Activated T-helper 1 cell treated with anti-CD3 and anti-CD28 coated beads, Interleukin-2, amount 50 U/mL, for 16 hours (primary cell): ENCODE measurements around the gene SINHCAF.
A peak's percentile ranks its signal among the peaks of the same experiment; 100 is the strongest.
"Not testable (repeated sequence)": the region's sequence is repeated elsewhere in the genome, so short reads cannot be mapped to it uniquely, and the experiment has no call there.

ENCODE experiments used
- DNase-seq, 2 donors: peaks; one replicate each; pipeline ENCODE4 v3.0.0-alpha.2; 2020; ENCODE audit warnings: low read depth in 1 of 2, low spot score in 1 of 2

SINHCAF gene

DNA sequence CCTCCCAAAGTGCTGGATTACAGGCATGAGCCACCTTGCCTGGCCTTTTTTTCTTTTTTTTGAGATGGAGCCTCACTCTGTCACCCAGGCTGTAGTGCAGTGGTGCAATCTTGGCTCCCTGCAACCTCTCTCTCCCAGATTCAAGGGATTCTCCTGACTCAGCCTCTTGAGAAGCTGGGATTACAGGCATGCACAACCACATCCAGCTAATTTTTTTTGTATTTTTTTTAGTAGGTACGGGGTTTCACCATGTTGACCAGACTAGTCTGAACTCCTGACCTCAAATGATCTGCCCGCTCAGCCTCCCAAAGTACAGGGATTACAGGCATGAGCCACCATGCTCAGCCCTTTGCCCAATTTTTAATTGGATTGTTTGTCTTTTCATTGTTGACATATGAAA lies 58.0 kb downstream of the SINHCAF start:
- no peak for DNase-seq

DNA sequence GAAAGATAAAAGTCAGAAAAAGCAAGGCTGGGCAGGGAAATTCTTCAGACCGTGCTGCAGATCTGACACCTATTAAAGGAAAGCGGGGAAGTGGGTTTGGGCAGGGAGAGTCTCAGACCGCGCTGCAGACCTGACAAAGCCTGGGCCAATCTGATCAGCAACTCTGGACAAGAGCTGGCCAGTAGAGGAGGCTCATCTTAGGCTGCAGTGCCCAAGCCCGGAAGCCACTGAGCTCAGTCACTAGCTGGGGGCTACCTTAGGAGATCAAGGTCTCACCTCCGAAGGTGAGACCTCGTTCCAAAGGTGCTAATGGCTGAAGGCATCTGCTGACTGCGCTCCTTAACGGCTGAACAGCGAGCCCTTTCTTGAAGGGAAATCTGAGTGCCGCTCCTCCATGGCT lies 60.2 kb downstream of the SINHCAF start:
- no peak for DNase-seq

DNA sequence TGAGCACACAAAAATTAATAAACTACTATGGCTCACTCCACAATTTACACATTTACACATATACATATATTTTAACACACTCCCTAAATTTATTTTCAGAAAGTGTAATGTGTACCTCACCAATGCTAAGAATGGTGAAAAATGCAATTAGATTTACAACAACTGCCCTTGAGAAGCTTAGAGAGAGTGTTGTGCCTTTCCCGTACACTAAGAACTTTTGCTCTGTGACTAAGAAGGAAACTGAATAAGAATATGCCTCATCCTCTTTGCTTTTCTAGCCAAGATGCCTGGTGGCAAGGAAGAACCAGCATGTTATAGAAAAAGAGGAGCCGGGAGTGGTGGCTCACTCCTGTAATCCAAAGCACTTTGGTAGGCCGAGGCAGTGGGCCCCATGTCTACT lies 62.3 kb downstream of the SINHCAF start:
- DNase-seq = no peak

DNA sequence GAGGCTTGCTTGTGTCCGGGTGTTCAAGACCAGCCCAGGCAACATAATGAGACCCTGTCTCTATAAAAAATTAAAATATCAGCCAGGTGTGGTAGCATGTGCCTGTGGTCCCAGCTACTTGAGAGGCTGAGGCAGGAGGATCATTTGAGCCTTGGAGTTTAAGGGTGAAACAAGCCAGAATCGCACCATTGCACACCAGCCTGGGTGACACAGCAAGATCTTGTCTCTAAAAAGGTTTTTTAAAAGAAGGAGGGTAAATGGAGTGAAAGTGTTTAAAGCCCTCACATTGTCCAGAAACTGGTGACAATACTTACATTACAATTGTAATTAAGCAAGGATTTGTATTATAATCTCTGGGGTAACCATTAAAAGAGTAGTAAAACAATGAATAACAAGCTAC lies 64.2 kb downstream of the SINHCAF start:
- no peak for DNase-seq

DNA sequence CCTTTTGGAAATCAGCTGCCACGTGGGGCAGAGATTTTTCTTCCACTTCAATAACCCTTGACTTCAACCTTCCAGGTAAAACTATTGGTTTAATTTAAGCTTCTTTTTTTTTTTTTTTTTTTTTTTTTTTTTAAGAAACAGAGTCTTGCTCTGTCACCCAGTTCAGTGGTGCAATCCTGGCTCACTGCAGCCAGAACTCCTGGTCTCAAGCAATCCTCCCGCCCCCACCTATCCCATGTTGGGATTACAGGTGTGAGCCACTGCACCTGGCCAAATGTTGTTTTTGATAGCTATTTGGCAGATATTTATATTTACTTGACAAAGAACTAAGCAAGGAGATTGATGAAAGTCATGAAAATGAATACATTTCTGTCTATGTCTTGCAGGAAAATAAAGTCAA lies 65.1 kb downstream of the SINHCAF start:
- DNase-seq = no peak

DNA sequence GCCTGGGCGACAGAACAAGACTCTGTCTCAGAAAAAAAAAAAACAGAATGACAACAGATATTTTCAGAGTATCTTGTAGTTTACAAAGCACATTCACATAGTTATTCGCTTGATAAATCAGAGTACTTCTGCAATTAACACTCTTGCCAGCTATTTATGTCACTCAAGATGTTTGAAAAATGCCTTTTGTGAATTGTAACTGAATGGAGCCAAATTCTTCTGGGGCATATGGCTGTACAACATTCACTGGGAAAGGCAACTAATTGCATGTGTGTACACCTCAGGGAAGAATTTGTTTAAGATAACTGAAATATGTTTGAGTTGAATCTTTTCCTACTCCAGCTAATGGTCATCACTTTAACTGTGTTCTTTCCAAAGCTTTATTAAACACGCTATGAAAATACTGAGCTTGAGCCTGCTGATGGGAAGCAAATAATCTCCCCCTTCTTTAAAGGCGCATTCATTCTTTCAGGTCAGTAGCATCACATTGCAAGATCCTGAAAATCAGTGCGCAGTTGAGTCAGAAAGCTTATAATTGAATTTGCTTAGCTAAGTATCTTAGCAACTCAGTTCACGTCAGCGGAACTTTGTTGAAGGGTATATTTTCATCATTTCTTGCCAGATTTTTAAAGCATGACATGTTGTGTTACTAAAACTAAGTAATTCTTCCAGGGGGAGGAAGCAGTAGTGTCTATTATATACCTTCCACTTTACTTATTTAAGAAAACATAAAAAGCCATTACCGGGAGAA lies 66.6 kb downstream of the SINHCAF start:
- no peak for DNase-seq

DNA sequence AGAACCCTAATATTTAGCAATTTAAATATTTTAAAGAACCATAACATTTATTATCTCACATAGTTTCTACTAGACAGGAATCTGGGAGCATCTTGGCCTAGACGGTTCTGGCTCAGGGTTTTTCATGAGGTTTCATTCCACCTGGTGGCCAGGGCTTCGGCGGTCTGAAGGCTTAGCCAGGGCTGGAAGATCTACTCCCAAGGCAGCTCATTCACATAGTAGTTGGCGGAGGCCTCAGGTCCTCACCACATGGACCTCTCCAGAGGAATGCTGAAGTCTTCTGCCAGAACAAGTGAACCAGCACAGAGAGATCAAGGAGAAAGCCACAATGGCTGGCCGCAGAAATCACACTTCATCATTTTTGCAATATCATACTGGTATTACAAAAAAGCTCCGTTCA lies 68.2 kb downstream of the SINHCAF start:
- DNase-seq = no peak

DNA sequence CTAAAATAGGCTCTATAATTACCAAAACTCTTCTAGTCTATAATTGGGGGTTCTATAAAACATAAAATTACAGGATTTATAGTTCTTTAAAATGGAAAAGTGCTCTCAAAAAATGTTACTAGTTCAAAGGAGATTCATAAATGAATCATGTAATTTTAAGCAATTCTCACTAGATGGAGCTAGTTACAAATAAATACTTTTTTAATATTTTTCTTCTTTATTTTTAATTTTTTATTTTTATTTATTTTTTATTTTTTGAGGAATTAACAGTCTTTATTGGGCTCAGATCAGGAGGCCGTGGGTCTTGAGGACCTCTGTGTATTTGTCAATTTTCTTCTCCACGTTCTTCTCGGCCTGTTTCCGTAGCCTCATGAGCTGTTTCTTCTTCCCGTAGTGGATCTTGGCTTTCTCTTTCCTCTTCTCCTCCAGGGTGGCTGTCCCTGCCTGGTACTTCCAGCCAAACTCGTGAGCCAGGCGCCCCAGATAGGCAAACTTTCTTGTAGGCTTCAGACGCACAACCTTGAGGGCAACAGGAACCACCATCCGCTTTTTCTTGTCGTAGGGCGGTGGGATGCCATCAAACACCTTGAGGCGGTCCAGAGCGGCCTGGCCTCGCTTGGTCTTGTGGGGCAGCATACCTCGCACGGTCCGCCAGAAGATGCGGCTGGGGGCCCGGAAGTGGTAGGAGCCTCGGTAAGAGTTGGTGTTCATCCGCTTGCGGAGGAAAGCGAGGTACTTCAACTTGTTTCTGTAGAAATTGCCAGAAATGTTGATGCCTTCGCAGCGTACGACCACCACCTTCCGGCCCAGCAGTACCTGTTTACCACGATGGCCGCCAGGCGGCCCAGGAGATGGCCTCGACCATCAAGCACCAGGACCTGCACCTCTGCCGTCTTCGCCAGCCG lies 74.0 kb downstream of the SINHCAF start:
- DNase-seq = not testable (repeated sequence)

DNA sequence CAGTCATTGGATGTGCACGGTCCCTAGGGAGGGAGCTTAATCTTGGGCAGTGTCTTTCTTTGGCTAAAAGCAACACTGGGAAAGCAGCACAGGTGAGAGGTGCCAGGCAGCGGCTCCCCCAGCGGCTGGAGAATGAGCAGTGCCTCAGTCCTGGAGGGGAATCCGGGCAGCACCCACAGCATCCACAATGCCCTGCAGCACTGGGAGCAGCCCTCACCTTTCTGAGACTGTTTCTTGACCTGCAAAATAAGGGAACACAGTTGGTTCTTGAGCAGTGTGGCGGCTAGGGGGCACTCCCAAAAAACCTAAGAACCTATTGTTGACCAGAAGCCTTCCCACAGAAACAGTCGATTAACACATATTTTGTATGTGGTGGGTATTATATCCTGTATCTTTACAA lies 75.8 kb downstream of the SINHCAF start:
- DNase-seq = no peak

DNA sequence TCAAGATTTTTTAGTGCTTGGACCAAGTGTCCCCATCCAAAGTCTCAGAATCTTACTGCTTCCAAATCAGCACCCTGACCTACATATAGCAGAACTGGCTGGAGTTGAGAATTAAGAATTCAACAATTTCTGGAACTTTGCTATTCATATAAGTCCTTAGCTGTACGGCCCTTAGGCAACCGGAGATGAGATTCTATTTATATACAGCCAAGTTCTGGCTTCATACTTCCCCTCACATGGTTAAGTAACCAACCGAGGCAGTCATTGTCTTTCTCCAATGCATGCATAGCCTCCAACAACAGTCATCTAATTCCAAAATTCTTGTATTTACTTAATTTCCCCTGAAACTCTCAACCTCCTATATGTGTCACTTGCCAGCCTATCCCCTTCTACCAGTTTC lies 76.6 kb downstream of the SINHCAF start:
- DNase-seq = no peak

DNA sequence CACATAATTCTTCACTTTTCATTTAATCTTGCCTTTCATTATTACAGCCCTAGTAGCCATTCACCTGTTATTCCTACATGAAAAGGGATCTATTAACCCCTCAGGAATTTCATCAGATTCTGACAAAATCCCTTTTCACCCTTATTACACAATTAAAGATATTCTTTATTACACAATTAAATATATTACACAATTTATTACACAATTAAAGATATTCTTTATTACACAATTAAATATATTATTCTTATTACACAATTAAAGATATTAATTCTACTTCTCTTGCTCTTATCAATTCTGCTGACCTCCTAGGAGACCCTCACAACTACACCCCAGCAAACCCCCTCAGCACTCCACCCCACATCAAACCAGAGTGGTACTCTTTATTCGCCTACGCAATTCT lies 77.1 kb downstream of the SINHCAF start:
- no peak for DNase-seq

DNA sequence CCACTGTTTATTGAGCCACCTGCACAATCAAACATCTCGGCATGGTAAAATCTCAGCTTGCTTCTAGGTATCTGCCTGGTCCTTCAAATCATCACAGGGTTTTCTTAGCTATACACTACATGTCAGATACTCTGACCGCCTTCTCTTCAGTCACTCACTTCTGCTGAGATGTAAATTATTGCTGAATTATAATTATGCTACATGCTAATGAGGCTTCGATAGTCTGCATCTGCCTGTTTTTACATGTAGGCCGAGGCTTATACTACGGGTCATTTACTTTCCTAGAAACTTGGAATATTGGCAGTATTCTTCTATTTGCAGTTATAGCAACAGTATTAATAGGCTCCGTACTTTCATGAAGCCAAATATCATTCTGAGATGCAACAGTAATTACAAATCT lies 77.6 kb downstream of the SINHCAF start:
- no peak for DNase-seq

DNA sequence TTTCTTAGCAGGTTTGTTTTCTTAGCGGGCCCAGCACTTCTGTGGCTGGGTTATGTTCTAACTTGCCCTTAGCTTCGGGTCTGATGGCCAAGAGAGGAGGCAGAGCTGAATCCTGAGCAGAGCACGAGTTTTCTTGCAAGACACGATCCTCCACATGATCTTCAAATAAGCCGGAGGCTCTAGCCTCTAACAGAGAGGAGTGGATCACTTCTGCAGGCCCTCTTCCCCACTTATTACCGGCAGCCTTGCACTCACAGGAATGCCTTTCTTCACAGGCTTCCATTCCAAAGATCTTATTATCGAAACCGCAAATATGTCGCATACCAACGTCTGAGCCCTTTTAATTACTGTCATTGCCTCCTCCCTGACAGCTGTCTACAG lies 79.5 kb downstream of the SINHCAF start:
- no peak for DNase-seq

DNA sequence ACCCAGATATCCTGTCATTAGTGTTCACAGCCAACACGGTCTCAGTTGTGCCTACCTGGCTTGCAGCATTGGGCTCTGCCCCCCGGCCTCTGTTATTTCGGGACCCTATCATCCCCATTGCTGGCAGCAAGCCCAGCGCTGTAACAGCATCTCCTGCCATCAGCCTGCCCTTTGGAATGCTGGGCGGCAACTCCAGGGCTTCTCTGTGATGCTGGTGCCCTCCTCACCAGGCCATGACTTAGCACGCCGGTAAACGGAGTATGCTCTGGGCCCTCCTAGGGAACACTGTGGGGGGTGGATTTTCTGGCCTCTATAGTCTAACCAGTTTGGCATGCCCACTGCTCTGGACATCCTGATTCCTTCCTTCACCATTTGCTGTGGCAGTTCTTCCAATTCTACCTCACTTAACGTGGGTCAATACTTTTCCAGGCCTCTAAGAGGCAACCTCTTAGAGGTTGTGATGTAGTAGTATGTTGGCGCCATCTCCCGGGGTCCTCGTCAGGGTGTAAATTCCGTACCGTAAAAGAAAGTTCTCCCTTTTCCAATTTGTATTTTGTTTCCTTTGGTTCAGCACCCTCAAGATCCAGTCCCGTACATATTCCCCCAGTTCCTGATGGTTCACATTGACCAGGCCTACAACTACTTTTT lies 80.0 kb downstream of the SINHCAF start:
- DNase-seq = no peak

DNA sequence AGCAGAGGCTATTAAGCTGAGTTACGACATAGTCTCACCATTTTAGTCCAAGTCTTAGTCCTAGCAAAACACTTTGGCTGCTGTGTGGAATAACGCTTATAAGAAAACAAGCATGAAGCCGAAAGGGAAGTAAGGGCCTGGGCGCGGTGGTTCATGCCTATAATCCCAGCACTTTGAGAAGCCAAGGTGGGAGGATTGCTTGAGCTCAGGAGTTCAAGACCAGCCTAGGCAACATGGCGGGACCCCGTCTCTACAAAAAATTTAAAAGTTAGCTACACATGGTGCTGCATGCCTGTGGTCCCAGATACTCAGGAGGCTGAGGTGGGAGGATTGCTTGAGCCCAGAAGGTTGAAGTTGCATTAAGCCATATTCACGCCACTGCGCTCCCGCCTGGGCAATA lies 83.5 kb downstream of the SINHCAF start:
- not testable (repeated sequence) for DNase-seq

DNA sequence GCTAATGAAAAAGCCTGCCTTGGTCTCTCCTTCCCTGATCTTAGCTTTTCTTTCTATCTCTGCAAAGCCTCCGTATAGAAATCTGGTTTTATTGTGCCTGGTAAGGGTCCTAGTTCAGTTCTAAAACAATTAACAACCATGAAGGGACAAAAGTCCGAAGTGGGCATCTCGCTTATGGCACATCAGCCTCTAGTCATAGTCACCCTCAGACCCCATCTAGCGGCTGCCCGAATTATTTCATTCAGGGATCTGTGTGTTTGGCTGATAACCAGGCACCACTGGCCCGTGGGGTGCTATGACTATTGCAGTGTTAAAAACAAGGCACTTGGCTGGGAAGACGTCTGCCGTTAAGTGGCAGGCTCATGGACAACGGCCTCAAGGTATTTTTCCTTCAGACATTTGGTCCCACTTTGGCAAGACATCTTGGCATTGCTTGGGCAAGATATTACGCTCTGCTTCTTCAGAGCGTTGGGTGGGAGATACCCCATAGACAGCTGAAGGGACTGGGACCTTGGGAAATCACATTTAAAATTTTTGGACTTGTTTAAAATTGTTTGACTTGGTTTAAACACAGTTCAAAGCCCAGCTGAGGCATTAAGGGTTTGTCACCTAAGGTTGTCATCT lies 87.1 kb downstream of the SINHCAF start:
- peak in 1 of 2 donors; percentile 13 for DNase-seq

DNA sequence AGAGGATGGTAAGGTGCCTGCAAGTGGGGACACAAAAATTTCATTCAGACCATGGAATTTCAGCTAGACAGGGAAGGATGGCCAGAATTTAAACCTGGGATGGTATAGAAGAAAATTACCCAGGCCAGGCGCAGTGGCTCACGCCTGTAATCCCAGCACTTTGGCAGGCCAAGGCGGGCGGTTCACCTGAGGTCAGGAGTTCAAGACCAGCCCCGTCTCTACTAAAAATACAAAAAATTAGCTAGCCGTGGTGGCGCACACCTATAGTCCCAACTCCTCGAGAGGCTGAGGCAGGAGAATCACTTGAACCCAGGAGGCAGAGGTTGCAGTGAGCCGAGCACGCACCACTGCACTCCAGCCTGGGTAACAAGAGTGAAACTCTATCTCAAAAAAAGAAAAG lies 87.6 kb downstream of the SINHCAF start:
- not testable (repeated sequence) for DNase-seq

DNA sequence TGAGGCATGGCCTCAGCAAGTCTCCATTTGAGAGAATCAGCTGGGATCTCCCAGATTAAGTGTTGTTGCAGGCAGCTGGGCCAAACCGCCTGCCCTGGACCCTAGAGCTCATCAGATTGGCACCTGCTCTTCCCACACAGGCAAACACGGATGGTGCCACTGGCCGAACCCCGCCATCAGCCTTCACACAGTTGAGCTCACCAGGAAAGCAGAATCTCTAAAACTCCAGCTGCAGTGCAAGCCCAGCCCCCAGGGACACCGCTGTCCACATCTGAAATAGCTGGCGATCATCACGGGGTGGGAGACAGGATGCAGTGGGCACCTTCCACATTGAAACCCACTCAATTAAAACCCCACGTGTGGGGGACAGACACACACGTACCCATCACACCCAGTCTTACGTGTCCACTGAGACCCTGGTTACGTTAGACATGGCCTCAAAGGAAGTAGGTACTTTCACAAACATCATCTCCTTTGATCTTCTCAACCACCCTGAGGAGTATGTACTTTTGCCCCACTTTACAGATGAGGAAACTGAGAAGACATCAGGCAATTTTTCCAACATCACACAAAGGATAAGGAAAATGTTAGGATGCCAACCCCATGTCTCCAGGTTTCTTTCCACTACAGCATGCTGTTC lies 88.8 kb downstream of the SINHCAF start:
- no peak for DNase-seq

DNA sequence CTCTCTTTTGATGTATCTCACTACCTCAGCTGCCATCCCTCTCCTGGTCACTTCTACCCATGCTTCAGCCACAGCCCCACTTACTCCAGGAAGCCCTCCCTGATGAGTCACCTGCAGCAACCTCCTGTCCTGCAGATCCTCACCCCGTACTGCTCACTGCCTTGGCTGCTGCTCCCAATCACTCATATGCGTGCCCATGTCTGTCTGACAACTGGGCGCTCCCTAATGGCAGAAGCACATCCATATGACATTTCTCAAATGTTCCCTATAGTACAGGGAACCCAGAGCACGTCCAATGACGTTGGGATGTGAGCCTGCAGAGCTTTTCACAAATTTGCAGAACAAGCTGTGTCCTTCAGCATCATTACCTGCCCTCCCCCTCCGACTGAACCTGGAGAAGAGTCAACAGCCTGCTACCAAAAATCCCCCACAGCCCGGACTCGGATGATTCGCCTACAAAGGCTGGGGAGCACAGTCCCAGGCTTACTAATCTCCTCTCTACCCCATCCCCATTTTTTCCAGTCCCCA lies 90.0 kb downstream of the SINHCAF start:
- DNase-seq = no peak

DNA sequence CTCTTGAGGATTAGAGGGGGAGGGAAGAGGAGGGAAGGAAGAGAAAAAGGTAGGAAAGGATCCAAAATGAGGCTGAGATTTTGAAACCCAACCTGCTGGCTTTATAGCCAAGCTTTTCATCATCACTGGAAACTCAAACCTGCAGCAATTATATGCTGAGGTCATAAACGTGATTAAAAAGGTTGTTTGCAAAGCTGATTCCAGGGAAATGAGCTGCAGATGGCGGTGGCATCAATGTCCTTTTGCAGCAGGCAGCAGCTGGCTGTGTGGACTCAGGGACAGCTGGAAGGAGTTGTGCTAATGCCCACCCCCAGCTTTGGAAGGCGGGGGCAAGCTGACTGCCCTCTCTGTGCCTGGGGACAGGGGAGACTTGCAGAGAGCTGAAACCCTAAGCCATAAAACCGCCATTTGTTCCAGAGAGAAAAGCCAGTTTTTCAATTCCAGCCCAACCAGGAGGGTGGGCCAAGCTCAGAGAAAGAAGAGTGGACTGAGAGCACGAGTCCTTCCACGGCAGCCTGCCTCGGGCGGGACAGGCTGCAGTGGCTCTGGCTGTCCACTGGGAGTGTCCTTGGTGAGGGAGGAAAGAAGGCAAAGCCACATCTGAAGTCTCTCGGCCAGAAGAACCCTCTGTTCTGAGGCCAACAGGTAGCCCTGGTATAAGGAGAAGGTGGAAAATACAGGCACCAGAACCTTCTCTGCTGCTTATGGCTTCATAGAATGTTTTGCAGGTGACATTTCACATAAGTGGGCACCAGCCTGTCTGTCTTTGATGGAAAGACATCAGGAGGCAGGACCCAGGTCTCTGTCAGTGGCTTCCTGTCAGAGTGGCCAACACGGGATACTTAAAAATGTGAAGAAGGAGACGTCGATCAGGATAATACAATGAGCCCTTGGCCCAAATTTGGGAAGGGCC lies 90.7 kb downstream of the SINHCAF start:
- DNase-seq = no peak
